ENCODE data around the gene UBQLN4.
"Not testable (repeated sequence)": the region's sequence is repeated elsewhere in the genome, so short reads cannot be mapped to it uniquely, and the experiment has no call there.

The UBQLN4 gene

DNA sequence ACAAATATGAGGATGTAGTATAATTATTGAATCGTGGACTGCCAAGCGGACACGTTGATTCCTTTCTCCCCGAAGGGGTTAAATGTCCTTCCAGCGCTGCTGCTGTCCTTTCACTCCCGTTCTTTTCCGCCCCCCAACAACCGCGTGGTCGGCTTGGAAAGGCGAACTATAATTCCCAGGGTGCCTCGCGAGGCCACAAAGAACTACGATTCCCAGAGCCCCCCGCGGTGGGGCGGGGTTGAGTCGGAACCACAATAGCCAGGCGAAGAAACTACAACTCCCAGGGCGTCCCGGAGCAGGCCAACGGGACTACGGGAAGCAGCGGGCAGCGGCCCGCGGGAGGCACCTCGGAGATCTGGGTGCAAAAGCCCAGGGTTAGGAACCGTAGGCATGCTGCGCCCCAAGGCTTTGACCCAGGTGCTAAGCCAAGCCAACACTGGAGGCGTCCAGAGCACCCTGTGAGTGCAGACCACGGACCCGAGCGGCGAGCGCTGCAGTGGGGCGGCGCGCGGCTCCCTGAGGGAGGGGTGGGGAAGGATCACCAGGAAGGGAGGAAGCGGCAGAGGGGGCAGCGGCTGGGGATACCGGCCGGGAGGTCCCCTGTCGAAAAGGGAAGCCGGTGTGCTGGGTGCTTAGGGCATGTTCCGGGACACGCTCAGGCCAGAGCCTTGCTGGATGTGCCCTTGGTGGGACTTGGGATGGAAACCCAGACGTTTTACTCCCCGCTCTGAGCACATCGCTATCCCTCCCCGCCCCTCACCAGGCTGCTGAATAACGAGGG lies 1.1 kb upstream of the UBQLN4 start, which contains the start of gene LAMTOR2:
TSS of gene LAMTOR2 (plus strand) at position 283 of the 781 bp plus-strand sequence. CDS start at position 391, 108 bp downstream.
- Mint-ChIP-seq H3K9me3 (no peaks in the 10 kb centered on the region), H3K27me3 (no peaks in the 10 kb centered on the region), H3K4me3 (peak within 1 kb of the TSS; percentile 98 to 99), H3K4me1 (peaks cover 38% of the 10 kb centered on the region), H3K27ac (peak within 1 kb of the TSS; percentile 95 to 98)
- ATAC-seq, result peak; percentile 79
- DNase-seq, result peak; percentile 92 to 95

DNA sequence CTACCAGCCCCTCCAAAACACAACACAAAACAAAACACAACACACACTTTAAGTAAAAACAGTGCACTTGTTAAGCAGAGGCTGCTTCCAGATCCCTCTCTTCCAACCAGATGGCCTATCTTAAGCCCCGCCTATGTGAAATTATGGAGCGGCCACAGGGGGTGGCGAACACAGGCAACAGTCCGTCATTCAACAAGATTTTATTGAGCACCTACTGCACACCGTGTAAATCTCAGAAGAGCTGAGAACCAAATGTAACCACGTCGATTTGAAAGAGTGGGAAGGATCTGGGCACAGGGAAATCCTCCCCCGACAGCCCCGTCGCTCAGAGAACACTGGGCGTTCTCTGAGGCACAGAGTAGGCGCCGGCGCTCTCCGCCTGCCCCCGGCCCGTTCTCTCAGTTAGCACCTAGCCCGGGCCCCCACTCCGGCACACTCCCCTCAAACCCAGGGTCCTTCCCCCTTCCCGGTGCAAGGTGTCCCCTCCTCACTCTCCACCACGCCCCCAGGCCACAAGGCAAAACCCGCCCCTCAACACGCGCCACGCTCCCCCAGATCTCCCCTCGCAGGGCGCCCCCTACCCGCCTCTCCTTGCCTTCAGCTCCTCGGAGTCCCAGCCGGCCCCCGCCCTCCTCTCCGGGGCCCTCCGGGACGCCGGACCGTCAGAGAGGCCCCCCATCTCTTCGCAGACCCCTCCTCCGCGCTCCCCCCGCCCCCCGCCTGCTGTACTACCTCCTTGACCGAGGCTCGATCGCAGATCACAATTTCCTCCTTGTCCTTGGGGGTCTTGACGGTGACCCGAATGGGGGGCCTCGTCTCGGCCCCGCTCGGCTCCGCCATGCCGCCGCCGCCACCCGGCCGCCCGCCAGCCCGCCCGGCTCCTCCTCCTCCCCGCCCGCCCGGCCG lies 483 bp downstream of the UBQLN4 start:
- Mint-ChIP-seq H3K9me3 (no peaks in the 10 kb centered on the region), H3K27me3 (no peaks in the 10 kb centered on the region), H3K4me3 (peak overlapping the region; percentile 89 to 97), H3K27ac (peak overlapping the region; percentile 77 to 80), H3K4me1 (peaks cover 38% of the 10 kb centered on the region)
- ATAC-seq, result peak; percentile 57
- peak; percentile 69 to 73 for DNase-seq

DNA sequence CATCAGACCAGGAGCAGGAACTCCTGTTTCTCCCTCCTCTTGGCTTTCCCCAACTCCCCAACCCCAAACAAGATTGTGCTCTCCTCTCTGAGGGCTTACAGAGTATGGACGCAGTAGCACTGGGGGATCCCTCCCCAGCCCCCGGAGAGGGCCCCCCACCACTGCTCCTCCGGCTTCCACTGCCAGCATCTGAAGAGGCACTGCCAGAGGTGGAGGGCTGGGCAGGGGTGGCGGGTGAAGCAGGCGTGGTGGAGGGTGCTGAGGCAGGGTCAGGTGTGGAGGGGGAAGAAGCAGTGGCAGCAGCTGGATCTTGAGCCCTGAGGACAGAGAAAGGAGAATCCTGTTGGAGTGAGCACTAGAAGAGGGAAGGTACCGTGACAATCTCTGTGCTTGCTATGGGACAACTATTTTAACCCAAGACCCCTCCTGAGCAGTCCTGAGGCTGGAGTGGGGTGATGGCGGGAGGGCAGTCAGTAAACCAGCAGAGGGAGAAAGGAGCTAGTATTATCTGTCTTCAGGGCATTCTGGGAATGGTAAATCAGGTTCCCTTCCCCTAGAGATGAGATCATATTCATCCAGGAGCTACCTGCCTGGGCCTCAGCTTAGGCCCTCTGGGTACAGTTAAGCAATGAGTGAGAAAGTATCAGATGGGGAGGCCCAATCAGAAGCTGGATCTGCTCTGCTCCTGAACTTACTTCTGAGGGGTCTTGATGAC lies 2.4 kb downstream of the UBQLN4 start:
- Mint-ChIP-seq H3K4me1 (peaks cover 32% of the 10 kb centered on the region), H3K9me3 (no peaks in the 10 kb centered on the region), H3K27me3 (no peaks in the 10 kb centered on the region), H3K4me3 (no peak overlapping the region), H3K27ac (no peak overlapping the region)
- ATAC-seq (no peak), DNase-seq (no peak)

DNA sequence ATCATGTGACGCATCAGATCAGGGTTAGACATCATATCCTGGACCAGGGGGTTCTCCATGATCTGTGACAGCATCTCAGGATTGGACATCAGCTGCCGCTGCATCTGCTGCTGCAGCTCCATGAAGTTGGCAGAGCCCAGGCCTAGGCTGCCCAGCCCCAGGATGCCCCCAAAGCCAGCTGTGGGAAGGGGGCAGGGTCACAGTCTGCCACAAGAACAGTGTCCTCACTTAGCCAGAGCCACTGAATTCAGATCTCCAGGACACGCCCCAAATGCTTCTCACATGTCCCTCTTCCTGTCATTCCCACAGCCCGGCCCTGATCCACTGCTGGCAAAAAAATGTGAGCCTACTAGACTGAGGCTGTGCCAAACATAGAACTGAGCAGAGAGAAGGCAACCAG lies 3.2 kb downstream of the UBQLN4 start:
- H3K4me3 Mint-ChIP-seq, result no peak overlapping the region
- no peaks in the 10 kb centered on the region for H3K9me3 Mint-ChIP-seq

DNA sequence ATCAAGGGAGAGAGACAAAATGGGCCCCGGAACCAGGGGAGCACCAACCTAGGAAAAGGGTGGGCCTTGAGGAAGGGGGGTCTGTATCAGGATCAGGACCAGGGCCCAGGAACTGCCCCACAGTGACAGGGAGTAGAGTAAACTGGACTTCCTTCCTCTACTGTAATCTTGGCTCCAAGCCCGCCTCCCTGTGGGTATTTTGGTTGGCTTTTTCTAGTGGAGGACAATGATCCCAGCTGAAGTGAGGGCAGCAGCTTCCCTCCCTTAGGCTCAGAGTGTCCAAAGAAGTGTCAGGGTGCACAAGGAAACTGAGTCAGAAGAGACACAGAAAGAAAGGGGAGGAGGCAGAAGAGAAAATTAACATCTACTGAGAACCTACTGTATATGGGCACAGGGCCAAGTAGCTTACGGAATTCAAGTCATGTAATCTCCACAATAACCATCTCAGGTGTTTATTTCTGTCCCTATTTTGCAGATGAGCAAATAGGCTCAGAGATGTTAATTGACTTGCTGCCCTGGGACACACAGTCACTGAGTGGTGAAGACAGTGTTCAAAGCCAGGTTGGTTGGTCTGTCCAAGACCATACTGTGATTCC lies 4.8 kb downstream of the UBQLN4 start:
- ATAC-seq (no peak), DNase-seq (no peak)
- H3K9me3 Mint-ChIP-seq, result no peaks in the 10 kb centered on the region
- no peaks in the 10 kb centered on the region for H3K27me3 Mint-ChIP-seq
- H3K4me1 Mint-ChIP-seq, result peaks cover 21% of the 10 kb centered on the region
- H3K27ac Mint-ChIP-seq, result no peak overlapping the region
- H3K4me3 Mint-ChIP-seq, result no peak overlapping the region

More for the DNA sequence above, 3.2 kb downstream of the UBQLN4 start:
- H3K27me3 Mint-ChIP-seq, result no peaks in the 10 kb centered on the region
- peaks cover 25% of the 10 kb centered on the region for H3K4me1 Mint-ChIP-seq
- DNase-seq, result no peak
- H3K27ac Mint-ChIP-seq, result peak overlapping the region in 1 of 2 donors; percentile 12
- no peak for ATAC-seq

DNA sequence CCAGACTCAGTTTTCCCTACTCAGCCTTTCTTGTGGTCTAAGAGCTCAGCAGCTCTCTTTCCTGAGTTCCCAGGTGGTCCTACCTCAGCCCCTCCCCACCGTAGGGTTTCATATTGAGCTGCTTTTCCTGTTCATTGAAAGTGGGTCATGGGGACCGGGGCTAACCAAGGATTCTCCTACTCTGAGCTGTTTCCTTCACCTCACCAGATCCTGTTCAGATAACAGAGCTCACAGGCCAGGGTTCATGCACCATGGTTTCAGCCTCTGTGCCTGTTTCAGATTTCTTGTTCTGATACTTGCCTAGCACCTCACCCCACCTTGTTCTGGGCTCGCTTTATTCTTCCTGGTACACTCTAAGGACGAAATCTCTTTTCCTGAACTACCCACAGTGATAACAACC lies 8.5 kb downstream of the UBQLN4 start:
- H3K27ac Mint-ChIP-seq, result peak overlapping the region in 1 of 2 donors; percentile 49
- no peak for DNase-seq
- H3K27me3 Mint-ChIP-seq, result no peaks in the 10 kb centered on the region
- H3K9me3 Mint-ChIP-seq, result no peaks in the 10 kb centered on the region
- ATAC-seq, result no peak
- H3K4me3 Mint-ChIP-seq, result no peak overlapping the region
- H3K4me1 Mint-ChIP-seq, result peaks cover 7% of the 10 kb centered on the region

DNA sequence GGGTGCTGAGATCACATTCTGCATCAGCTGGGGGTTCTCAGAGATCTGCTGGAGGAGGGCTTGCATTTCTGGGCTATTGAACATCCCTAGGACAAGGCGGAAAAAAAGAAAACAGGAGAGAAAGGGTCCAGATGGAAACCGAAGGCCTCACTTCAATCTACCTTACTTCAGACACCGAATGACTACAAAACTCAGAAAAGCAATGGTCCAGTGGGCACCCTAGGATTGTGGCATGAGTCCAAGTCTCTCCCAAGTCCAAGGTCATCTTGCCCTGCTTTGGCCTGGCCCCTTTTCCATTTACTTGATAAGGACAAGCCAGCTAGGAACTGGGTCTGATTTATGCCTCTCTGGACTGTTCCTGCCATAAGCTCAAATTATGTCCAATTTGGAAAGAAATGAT lies 10.8 kb downstream of the UBQLN4 start:
- no peak for ATAC-seq
- H3K9me3 Mint-ChIP-seq, result no peaks in the 10 kb centered on the region
- no peak overlapping the region for H3K27ac Mint-ChIP-seq
- H3K27me3 Mint-ChIP-seq, result no peaks in the 10 kb centered on the region
- no peak for DNase-seq
- H3K4me3 Mint-ChIP-seq, result no peak overlapping the region
- peaks cover 7% of the 10 kb centered on the region for H3K4me1 Mint-ChIP-seq

DNA sequence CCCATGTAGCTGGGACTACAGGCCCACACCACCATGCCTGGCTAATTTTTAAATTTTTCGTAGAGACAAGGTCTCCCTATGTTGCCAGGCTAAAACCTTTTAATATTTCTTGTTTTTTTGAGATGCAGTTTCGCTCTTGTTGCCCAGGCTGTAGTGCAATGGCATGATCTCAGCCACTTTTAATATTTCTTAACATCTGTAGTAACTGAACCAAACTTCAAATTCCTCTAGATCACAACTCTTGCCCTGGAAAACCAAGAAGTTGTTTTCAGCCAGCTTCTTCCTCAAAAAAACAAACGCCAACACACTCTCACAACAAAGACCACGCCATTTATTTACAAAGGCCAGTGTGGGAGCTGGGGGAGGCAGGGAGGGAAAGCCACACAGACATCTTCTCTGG lies 18.6 kb downstream of the UBQLN4 start:
- H3K27me3 Mint-ChIP-seq, H3K27ac Mint-ChIP-seq, H3K9me3 Mint-ChIP-seq, ATAC-seq, DNase-seq, H3K4me3 Mint-ChIP-seq, H3K4me1 Mint-ChIP-seq: not testable (repeated sequence)

DNA sequence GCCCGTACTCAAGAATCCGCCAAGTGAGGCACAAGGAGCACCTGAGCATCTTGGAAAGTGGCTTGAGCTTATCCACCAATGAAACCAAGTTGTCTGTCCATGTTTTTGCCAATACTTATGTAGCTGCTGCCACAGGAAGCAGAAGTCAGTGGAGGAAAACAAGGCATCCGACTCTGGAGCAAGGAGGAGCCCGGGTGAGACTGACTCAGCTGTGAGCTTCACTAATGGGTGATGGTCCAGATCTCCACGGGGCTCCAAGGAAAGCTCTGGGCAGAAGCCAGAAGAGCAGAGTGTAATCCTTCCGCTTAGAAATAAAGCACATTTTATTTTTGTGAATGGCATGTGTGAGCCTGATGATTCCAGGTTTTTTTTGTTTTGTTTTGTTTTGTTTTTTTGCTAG lies 20.6 kb downstream of the UBQLN4 start:
- DNase-seq (no peak), ATAC-seq (no peak)
- Mint-ChIP-seq H3K27ac (no peak overlapping the region), H3K4me1 (no peaks in the 10 kb centered on the region), H3K27me3 (no peaks in the 10 kb centered on the region), H3K9me3 (no peaks in the 10 kb centered on the region), H3K4me3 (no peak overlapping the region)

DNA sequence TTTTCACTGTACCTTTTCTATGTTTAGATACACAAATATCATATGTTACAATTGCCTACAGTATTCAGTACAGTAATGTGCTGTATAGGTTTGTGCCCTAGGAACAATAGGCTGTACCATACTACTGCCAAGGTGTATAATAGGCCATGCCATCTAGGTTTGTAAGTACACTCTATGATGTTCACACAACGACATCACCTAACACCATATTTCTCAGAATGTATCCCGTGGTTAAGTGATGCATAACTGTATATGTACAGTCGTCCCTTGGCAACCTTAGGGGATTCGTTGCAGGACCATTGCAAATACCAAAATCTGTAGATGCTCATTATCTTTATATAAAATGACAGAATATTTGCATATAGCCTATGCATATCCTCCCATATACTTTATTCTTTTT lies 27.0 kb downstream of the UBQLN4 start:
- ATAC-seq, result peak; percentile 77
- Mint-ChIP-seq H3K27ac (no peak overlapping the region), H3K4me1 (peaks cover 17% of the 10 kb centered on the region), H3K9me3 (no peaks in the 10 kb centered on the region), H3K4me3 (no peak overlapping the region), H3K27me3 (peaks cover 8% of the 10 kb centered on the region)
- DNase-seq, result no peak

DNA sequence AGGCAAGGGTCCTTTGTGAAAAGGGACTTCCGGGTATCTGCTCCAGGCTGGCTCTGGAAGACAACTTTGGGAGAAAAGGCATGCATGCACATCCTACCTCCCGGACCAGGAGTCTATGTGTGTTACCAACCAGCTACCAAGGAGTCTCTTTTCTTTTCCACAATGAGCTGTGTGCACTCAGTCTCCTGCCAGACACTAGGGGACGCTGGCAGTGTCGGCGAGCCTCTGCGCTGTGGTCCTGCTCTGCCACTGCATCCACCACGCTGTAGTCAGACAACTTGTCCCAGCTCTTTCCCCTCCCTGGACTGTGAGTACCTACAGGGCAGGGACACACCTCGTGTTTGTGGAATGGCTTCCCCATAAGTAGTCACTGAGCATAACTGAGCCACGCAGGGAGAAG lies 27.7 kb downstream of the UBQLN4 start:
- H3K27ac Mint-ChIP-seq, result no peak overlapping the region
- no peak overlapping the region for H3K4me3 Mint-ChIP-seq
- H3K27me3 Mint-ChIP-seq, result peaks cover 8% of the 10 kb centered on the region
- ATAC-seq (peak; percentile 91), DNase-seq (peak; percentile 36 to 57)
- H3K4me1 Mint-ChIP-seq, result peaks cover 19% of the 10 kb centered on the region
- H3K9me3 Mint-ChIP-seq, result no peaks in the 10 kb centered on the region

DNA sequence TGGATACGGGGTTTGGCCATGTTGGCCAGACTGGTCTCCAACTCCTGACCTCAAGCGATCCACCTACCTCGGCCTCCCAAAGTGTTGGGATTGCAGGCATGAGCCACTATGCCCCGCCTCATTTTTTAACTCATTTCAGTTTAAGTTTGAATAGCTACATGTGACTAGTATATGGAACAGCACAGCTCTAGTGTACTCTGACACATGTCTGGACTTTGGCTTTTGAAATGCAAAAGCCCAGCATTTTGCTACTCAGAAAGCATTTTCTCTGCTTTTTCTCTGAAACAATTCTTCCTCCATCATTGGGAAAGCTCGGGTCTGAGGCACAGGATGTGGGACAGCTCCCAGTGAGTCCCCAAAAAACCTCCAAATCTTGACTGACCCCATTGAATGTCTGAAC lies 28.8 kb downstream of the UBQLN4 start:
- no peak for DNase-seq
- ATAC-seq, result no peak
- no peak overlapping the region for H3K4me3 Mint-ChIP-seq
- H3K27me3 Mint-ChIP-seq, result peaks cover 8% of the 10 kb centered on the region
- no peaks in the 10 kb centered on the region for H3K9me3 Mint-ChIP-seq
- H3K4me1 Mint-ChIP-seq, result peaks cover 26% of the 10 kb centered on the region
- no peak overlapping the region for H3K27ac Mint-ChIP-seq

DNA sequence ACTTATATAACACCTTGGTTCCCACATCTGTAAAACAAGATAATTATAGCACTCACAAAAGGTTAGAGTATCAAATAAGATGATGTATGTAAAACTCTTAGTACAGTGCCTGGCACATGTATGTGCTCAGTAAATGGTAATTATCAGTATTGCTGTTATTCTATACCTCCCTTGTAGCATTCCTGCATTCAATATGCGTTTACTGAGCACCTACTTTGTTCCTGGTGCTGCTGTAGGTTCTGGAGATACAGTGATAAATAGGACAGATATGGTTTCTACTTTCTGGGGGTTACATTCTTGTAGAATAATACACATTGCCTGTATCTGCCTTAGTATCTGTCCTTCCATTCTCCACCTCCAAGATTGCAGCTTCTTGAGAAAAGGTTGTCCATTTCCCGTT lies 31.6 kb downstream of the UBQLN4 start:
- H3K27ac Mint-ChIP-seq, result no peak overlapping the region
- ATAC-seq (no peak), DNase-seq (no peak)
- H3K4me1 Mint-ChIP-seq, result peaks cover 45% of the 10 kb centered on the region
- no peaks in the 10 kb centered on the region for H3K9me3 Mint-ChIP-seq
- H3K4me3 Mint-ChIP-seq, result peak overlapping the region in 1 of 2 donors; percentile 42
- H3K27me3 Mint-ChIP-seq, result peaks cover 8% of the 10 kb centered on the region

DNA sequence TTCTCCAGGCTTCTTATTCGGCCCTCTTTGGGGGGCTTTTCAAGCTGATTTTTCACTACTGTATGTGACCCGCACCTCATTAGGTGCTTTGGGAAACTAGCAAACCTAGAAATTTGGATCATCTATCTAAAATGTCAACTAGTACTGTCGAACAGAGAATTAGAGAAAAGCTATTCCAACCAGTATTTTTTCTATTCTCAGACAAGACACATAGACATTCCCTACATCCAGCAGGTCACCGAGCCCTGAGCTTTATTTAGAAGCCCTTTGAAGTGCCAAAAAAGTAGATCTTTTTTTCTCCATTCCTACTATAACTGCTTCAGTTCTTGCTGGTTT lies 32.5 kb downstream of the UBQLN4 start:
- H3K4me3 Mint-ChIP-seq, result peak overlapping the region; percentile 85 to 87
- peaks cover 8% of the 10 kb centered on the region for H3K27me3 Mint-ChIP-seq
- DNase-seq, result no peak
- no peak for ATAC-seq
- H3K27ac Mint-ChIP-seq, result no peak overlapping the region
- H3K4me1 Mint-ChIP-seq, result peaks cover 43% of the 10 kb centered on the region
- H3K9me3 Mint-ChIP-seq, result no peaks in the 10 kb centered on the region
